ENCODE measurements around the gene RLN3. TPM values are rescaled to one million over a fixed set of nuclear protein-coding genes. Genes with fewer than 3 reads are reported as not detected.

The RLN3 gene
- total and polyA plus RNA-seq, 9 of the 15 experiments (the other 6 are each of a cell fraction or from before 2014, with no cell fraction given) = 0.31 to 1.2 (median 0.71) TPM; not detected in 6

DNA sequence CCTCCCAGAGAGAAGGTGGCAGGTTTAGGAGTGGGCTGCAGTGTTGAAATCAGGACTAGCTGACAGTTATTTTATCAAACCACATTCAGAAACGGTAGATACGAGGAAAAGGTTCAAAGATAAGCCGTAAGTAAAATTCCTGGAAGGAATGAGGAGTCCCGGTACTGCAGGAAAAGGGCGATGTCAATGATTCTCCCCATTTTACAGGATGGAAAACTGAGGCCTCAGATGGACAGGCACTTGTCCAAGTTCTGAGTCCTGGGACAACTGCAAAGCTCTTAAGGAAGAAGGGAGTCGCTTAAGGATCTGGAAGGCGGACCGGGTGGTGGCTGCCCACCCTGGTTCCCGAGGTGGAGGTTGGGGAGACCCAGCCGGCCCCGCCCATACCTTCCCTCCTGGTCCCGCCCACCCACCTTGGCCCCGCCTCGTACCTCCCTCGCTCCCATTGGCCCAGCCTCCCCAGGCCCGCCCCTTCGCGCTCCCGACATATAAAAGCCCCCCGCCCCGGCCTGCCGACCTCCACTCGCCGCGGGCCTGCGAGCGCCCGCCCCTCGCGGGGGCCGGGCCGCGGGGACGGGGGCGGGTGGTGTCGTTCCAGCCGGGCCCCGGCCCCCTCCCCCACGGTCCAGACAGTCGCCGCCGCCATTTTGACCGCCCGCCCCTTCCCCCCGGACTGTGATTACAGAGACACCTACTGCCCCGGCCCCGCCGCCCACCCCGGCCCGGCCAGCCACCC lies 22.4 kb upstream of the RLN3 start (continued):
- TF ChIP-seq PRPF4 (IDR thresholded peaks at IDR 0.05; ENCODE audit: insufficient read depth, low read depth, low read length, poor library complexity, severe bottlenecking) = peak; percentile 41
- peak; percentile 83 for TF ChIP-seq DPF2 (IDR thresholded peaks at IDR 0.05)
- TF ChIP-seq ZNF561 (CRISPR knock-in tag; conservative IDR thresholded peaks at IDR 0.05) = no peak
- TF ChIP-seq, protein P1, sequence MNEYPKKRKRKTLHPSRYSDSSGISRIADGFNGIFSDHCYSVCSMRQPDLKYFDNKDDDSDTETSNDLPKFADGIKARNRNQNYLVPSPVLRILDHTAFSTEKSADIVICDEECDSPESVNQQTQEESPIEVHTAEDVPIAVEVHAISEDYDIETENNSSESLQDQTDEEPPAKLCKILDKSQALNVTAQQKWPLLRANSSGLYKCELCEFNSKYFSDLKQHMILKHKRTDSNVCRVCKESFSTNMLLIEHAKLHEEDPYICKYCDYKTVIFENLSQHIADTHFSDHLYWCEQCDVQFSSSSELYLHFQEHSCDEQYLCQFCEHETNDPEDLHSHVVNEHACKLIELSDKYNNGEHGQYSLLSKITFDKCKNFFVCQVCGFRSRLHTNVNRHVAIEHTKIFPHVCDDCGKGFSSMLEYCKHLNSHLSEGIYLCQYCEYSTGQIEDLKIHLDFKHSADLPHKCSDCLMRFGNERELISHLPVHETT (CRISPR knock-in tag; conservative IDR thresholded peaks at IDR 0.05 in 1 of 2, IDR thresholded peaks at IDR 0.05 in 1 of 2) = peak in 1 of 2 experiments; percentile 81; a peak in 2 of 4 replicates
- no peak for TF ChIP-seq SRSF3 (IDR thresholded peaks at IDR 0.05; ENCODE audit: insufficient read depth, low read length)
- TF ChIP-seq ZNF586 (CRISPR knock-in tag; conservative IDR thresholded peaks at IDR 0.05) = no peak
- TF ChIP-seq, protein P2, sequence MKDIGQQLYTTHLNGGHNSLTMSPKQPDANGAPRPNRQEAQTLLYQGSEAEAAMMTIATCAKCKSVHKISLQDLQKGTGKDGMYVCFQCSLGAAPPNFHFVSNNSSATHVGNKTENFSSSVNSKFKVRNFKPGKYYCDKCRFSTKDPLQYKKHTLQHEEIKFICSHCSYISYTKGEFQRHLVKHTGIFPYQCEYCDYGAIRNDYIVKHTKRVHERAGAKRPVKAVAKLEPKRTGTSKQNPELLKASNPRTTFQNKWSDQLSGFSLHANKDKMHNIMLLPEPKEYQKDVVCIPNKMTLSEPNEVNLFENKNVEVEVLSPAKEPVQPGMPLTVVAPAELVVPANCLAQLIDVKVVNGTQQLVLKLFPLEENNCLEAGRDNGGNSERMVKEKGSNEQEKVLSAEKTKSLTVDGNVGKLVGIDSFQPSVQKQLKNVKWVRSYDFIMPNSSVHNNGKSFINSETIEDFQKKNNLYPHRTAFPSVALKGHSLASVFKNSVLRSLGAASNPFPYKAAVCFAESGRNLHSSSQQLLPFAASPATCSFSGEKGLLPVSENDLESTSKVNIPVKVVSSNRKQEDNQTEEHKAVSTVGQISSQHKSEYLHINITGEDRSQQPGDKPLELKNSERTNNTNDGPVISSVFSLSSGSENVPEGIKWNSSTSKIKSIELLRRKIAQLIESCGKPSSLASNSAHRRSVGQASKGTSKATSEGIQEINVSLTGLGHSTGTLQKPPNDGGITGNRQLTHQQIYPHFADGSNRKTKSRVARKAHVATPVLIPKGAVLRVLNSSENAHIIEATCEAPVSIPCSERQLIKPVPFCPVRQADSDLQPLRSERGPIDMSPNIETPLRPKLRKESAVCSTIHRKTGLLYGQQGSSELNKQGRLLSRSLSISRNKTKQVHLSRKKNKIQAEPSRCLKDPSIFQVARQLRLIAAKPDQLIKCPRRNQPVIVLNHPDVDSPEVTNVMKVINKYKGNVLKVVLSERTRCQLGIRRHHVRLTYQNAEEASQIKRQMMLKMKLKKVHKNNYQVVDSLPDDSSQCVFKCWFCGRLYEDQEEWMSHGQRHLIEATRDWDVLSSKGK (CRISPR knock-in tag; IDR thresholded peaks at IDR 0.05) = no peak
- TF ChIP-seq ZNF121 (CRISPR knock-in tag; conservative IDR thresholded peaks at IDR 0.05) = peak; percentile 30; the same call in 1 of the 2 replicates
- TF ChIP-seq, protein P3, sequence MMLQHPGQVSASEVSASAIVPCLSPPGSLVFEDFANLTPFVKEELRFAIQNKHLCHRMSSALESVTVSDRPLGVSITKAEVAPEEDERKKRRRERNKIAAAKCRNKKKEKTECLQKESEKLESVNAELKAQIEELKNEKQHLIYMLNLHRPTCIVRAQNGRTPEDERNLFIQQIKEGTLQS (IDR thresholded peaks at IDR 0.05) = no peak
- TF ChIP-seq, protein P3 (CRISPR knock-in tag; conservative IDR thresholded peaks at IDR 0.05) = no peak
- no peak for TF ChIP-seq NR2C2 (CRISPR knock-in tag; IDR thresholded peaks at IDR 0.05)
- TF ChIP-seq NR2C2 (tag; IDR thresholded peaks at IDR 0.05) = no peak
- no peak for TF ChIP-seq DNMT1 (IDR thresholded peaks at IDR 0.05)
- no peak for TF ChIP-seq C11orf30 (IDR thresholded peaks at IDR 0.05; ENCODE audit: low read depth)
- TF ChIP-seq, protein P4, sequence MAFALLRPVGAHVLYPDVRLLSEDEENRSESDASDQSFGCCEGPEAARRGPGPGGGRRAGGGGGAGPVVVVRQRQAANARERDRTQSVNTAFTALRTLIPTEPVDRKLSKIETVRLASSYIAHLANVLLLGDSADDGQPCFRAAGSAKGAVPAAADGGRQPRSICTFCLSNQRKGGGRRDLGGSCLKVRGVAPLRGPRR (CRISPR knock-in tag; IDR thresholded peaks at IDR 0.05) = no peak
- TF ChIP-seq, protein P5, sequence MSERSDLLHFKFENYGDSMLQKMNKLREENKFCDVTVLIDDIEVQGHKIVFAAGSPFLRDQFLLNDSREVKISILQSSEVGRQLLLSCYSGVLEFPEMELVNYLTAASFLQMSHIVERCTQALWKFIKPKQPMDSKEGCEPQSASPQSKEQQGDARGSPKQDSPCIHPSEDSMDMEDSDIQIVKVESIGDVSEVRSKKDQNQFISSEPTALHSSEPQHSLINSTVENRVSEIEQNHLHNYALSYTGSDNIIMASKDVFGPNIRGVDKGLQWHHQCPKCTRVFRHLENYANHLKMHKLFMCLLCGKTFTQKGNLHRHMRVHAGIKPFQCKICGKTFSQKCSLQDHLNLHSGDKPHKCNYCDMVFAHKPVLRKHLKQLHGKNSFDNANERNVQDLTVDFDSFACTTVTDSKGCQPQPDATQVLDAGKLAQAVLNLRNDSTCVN (CRISPR knock-in tag; IDR thresholded peaks at IDR 0.05) = no peak
- no peak for TF ChIP-seq MCM2 (IDR thresholded peaks at IDR 0.05; ENCODE audit: low read depth)

Measured in K562 (cell line).